H9 (cell line): ENCODE measurements around the gene GUCY2D. TPM values are rescaled to one million over a fixed set of nuclear protein-coding genes. Genes with fewer than 3 reads are reported as not detected.

Source experiments
- DNase-seq: peaks from one replicate; pipeline ENCODE4 v3.0.0-alpha.2; 2017
- H2AFZ ChIP-seq: one replicate; pipeline ENCODE4 v1.6.1; 2013; ENCODE audit warnings: mild to moderate bottlenecking, low read length, control low read depth, moderate library complexity
- H2AK5ac ChIP-seq: 2 replicates; pipeline ENCODE4 v1.6.1; 2013; ENCODE audit warnings: low read length, control low read depth, mixed read lengths; ENCODE audit not compliant: insufficient read length
- H2BK120ac ChIP-seq: one replicate; pipeline ENCODE4 v1.6.1; 2013; ENCODE audit warnings: low read depth, mild to moderate bottlenecking, low read length, control low read depth, inconsistent platforms; ENCODE audit not compliant: poor library complexity, severe bottlenecking
- H2BK12ac ChIP-seq: 2 replicates; pipeline ENCODE4 v1.6.1; 2013; ENCODE audit warnings: low read length, control low read depth, mixed read lengths, low read depth; ENCODE audit not compliant: insufficient read length
- H2BK15ac ChIP-seq: 2 replicates; pipeline ENCODE4 v1.6.1; 2013; ENCODE audit warnings: low read depth, low read length, control low read depth
- H2BK20ac ChIP-seq: one replicate; pipeline ENCODE4 v1.6.1; 2013; ENCODE audit warnings: low read depth, mild to moderate bottlenecking, low read length, control low read depth, inconsistent platforms; ENCODE audit not compliant: poor library complexity, severe bottlenecking
- H2BK5ac ChIP-seq: 2 replicates; pipeline ENCODE4 v1.6.1; 2013; ENCODE audit warnings: low read length, control low read depth, mixed read lengths; ENCODE audit not compliant: insufficient read length
- H3K14ac ChIP-seq: 2 replicates; pipeline ENCODE4 v1.6.1; 2013; ENCODE audit warnings: low read length, control low read depth; ENCODE audit not compliant: insufficient read depth
- H3K18ac ChIP-seq: 2 replicates; pipeline ENCODE4 v1.6.1; 2013; ENCODE audit warnings: low read depth, mild to moderate bottlenecking, mixed read lengths, low read length, control low read depth; ENCODE audit not compliant: insufficient read length
- H3K23ac ChIP-seq: 2 replicates; pipeline ENCODE4 v1.6.1; 2013; ENCODE audit warnings: low read length, control low read depth, mixed read lengths, low read depth; ENCODE audit not compliant: insufficient read length
- H3K23me2 ChIP-seq: 2 replicates; pipeline ENCODE4 v1.6.1; 2013; ENCODE audit warnings: low read depth, mild to moderate bottlenecking, mixed read lengths, low read length, control low read depth; ENCODE audit not compliant: insufficient read length, poor library complexity, severe bottlenecking
- H3K27ac ChIP-seq: 2 replicates; pipeline ENCODE4 v1.5.1; 2013; ENCODE audit warnings: low read length, control low read depth, mixed read lengths, low read depth; ENCODE audit not compliant: insufficient read length
- H3K27me3 ChIP-seq: 2 replicates; pipeline ENCODE4 v1.6.1; 2013; ENCODE audit warnings: low read length, control low read depth, inconsistent platforms; ENCODE audit not compliant: insufficient read depth
- H3K4ac ChIP-seq: 2 replicates; pipeline ENCODE4 v1.6.1; 2013; ENCODE audit warnings: low read depth, mild to moderate bottlenecking, control low read depth, inconsistent platforms, low read length, moderate library complexity
- H3K4me1 ChIP-seq: 2 replicates; pipeline ENCODE4 v1.6.1; 2013; ENCODE audit warnings: low read length, control low read depth, inconsistent platforms; ENCODE audit not compliant: insufficient read depth
- H3K4me2 ChIP-seq: 2 replicates; pipeline ENCODE4 v1.6.1; 2013; ENCODE audit warnings: low read length, control low read depth, mixed read lengths; ENCODE audit not compliant: insufficient read length, insufficient read depth
- H3K56ac ChIP-seq: 2 replicates; pipeline ENCODE4 v1.6.1; 2013; ENCODE audit warnings: low read depth, mild to moderate bottlenecking, mixed read lengths, low read length, control low read depth; ENCODE audit not compliant: insufficient read length
- H3K79me1 ChIP-seq: 2 replicates; pipeline ENCODE4 v1.6.1; 2013; ENCODE audit warnings: low read depth, mild to moderate bottlenecking, moderate library complexity, low read length, control low read depth, inconsistent platforms; ENCODE audit not compliant: insufficient read depth, poor library complexity, severe bottlenecking
- H3K79me2 ChIP-seq: 2 replicates; pipeline ENCODE4 v1.6.1; 2013; ENCODE audit warnings: low read length, control low read depth, inconsistent platforms; ENCODE audit not compliant: insufficient read depth
- H3K9ac ChIP-seq: 2 replicates; pipeline ENCODE4 v1.6.1; 2013; ENCODE audit warnings: low read length, control low read depth, mixed read lengths; ENCODE audit not compliant: insufficient read length; ENCODE audit errors: extremely low read depth
- H3K9me3 ChIP-seq: one replicate; pipeline ENCODE4 v1.6.1; 2013; ENCODE audit warnings: low read depth, low read length, inconsistent platforms; ENCODE audit not compliant: control insufficient read depth
- H3T11ph ChIP-seq: one replicate; pipeline ENCODE4 v1.6.1; 2013; ENCODE audit warnings: mild to moderate bottlenecking, low read length, control low read depth, inconsistent platforms
- H4K20me1 ChIP-seq: one replicate; pipeline ENCODE4 v1.6.1; 2013; ENCODE audit not compliant: control insufficient read depth, insufficient read length, insufficient read depth
- H4K5ac ChIP-seq: 2 replicates; pipeline ENCODE4 v1.6.1; 2013; ENCODE audit warnings: low read depth, mild to moderate bottlenecking, mixed read lengths, low read length, control low read depth; ENCODE audit not compliant: insufficient read length
- H4K8ac ChIP-seq: replicated peaks from 2 replicates; pipeline ENCODE4 v1.6.1; 2013; ENCODE audit warnings: low read length, control low read depth, mixed read lengths, low read depth; ENCODE audit not compliant: insufficient read length
- H4K91ac ChIP-seq: 2 replicates; pipeline ENCODE4 v1.6.1; 2013; ENCODE audit warnings: low read depth, mild to moderate bottlenecking, moderate library complexity, mixed read lengths, low read length, control low read depth; ENCODE audit not compliant: insufficient read length
- H3K27ac Mint-ChIP-seq, 3 experiments: 2 replicates in 2 of 3; 3 replicates in 1 of 3; pipeline ENCODE4 v1.8.0; 2020 to 2021; ENCODE audit warnings: mixed read lengths in 3 of 3, mild to moderate bottlenecking in 1 of 3, moderate library complexity in 1 of 3
- H3K27me3 Mint-ChIP-seq: 2 replicates; pipeline ENCODE4 v1.8.0; 2021; ENCODE audit warnings: low read depth, mild to moderate bottlenecking, moderate library complexity, mixed read lengths
- H3K36me3 Mint-ChIP-seq, 3 experiments: 2 replicates in 2 of 3; 3 replicates in 1 of 3; pipeline ENCODE4 v1.8.0; 2020 to 2021; ENCODE audit warnings: low read depth in 3 of 3, mixed read lengths in 3 of 3; ENCODE audit not compliant: insufficient read depth in 1 of 3
- H3K4me1 Mint-ChIP-seq, 2 experiments: 2 replicates each; pipeline ENCODE4 v1.8.0; 2020; ENCODE audit warnings: mixed read lengths in 2 of 2
- H3K4me3 Mint-ChIP-seq, 2 experiments: 2 replicates in 1 of 2; 3 replicates in 1 of 2; pipeline ENCODE4 v1.8.0; 2020 to 2021; ENCODE audit warnings: mild to moderate bottlenecking in 2 of 2, mixed read lengths in 2 of 2, moderate library complexity in 1 of 2
- H3K9me3 Mint-ChIP-seq, 2 experiments: 2 replicates in 1 of 2; 3 replicates in 1 of 2; pipeline ENCODE4 v1.8.0; 2020; ENCODE audit warnings: mild to moderate bottlenecking in 2 of 2, mixed read lengths in 2 of 2, moderate library complexity in 1 of 2
- WGBS: extraction: QIAGEN DNeasy Blood & Tissue Kit; methylation state at CpG from one replicate; pipeline ENCODE4 v1.1.7; 2013; ENCODE audit warnings: missing lambda C conversion rate, low lambda C conversion rate, mixed read lengths; ENCODE audit not compliant: insufficient read length; ENCODE audit errors: extremely low coverage; 5-methylcytosine and 5-hydroxymethylcytosine counted together
- total RNA-seq: library from RNA; stranded (reverse); gene quantifications from 2 replicates; pipeline ENCODE4 v1.2.1, GENCODE V29; 2021
- TF ChIP-seq, protein P1 (sequence below): fragments of 200-600 bp; sonication (generic); conservative IDR thresholded peaks from 3 replicates; pipeline ENCODE4 v1.8.0; 2021; ENCODE audit warnings: antibody characterized with exemption, mild to moderate bottlenecking

Gene GUCY2D
- total RNA-seq, 1 experiment from 2014 or later = 0.15 TPM

DNA sequence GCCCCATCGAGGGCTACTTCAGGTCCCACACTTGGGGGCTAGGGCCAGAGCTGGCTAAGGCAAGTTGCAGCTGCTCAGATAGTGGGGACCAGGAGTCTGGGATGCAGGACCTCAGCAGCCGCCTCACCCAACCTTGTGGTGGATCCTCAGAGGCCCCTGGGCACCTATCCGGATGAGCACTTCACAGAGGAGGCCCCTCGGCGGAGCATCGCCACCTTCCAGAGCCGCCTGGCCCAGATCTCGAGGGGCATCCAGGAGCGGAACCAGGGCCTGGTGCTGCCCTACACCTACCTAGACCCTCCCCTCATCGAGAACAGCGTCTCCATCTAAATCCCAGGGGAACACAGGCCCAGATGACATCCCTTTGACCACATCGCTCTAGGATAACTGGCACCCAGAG lies 45.8 kb downstream of the GUCY2D start:
- no peaks in the 10 kb centered on the region for H3K79me2 ChIP-seq

More for the DNA sequence above, 45.8 kb downstream of the GUCY2D start:
- H4K91ac ChIP-seq = no peak overlapping the region
- no peak for DNase-seq
- H4K5ac ChIP-seq = no peak overlapping the region
- no peak overlapping the region for H3K4me2 ChIP-seq
- H3K27ac ChIP-seq = no peak overlapping the region
- H3K4me1 ChIP-seq = no peaks in the 10 kb centered on the region
- no peak overlapping the region for H2BK15ac ChIP-seq
- no peak overlapping the region for H2BK5ac ChIP-seq
- no peaks in the 10 kb centered on the region for H4K20me1 ChIP-seq
- no peak overlapping the region; a peak in 2 of 7 replicates for H3K27ac Mint-ChIP-seq
- no peak overlapping the region for H3T11ph ChIP-seq
- no peak overlapping the region for H2AFZ ChIP-seq
- no peaks in the 10 kb centered on the region for H3K79me1 ChIP-seq
- no peak overlapping the region for H3K4ac ChIP-seq
- no peak overlapping the region for H3K9ac ChIP-seq
- H3K23me2 ChIP-seq = no peaks in the 10 kb centered on the region
- H2BK12ac ChIP-seq = no peak overlapping the region
- WGBS = no CpG with 5 or more reads among the region's 12 CpGs
- no peaks in the 10 kb centered on the region for H3K9me3 ChIP-seq
- peaks cover 0 to 5% of the 10 kb centered on the region in 2 experiments; a peak in 3 of 4 replicates for H3K4me1 Mint-ChIP-seq
- no peak overlapping the region for H3K56ac ChIP-seq
- H3K27me3 ChIP-seq = no peaks in the 10 kb centered on the region
- H2AK5ac ChIP-seq = no peak overlapping the region
- H3K4me3 Mint-ChIP-seq = no peak overlapping the region
- H2BK20ac ChIP-seq = no peak overlapping the region
- TF ChIP-seq, protein P1, sequence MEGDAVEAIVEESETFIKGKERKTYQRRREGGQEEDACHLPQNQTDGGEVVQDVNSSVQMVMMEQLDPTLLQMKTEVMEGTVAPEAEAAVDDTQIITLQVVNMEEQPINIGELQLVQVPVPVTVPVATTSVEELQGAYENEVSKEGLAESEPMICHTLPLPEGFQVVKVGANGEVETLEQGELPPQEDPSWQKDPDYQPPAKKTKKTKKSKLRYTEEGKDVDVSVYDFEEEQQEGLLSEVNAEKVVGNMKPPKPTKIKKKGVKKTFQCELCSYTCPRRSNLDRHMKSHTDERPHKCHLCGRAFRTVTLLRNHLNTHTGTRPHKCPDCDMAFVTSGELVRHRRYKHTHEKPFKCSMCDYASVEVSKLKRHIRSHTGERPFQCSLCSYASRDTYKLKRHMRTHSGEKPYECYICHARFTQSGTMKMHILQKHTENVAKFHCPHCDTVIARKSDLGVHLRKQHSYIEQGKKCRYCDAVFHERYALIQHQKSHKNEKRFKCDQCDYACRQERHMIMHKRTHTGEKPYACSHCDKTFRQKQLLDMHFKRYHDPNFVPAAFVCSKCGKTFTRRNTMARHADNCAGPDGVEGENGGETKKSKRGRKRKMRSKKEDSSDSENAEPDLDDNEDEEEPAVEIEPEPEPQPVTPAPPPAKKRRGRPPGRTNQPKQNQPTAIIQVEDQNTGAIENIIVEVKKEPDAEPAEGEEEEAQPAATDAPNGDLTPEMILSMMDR = no peak
- no peaks in the 10 kb centered on the region for H3K36me3 Mint-ChIP-seq
- H3K14ac ChIP-seq = no peak overlapping the region
- H3K23ac ChIP-seq = no peak overlapping the region
- no peak overlapping the region for H3K18ac ChIP-seq
- H3K27me3 Mint-ChIP-seq = peaks cover 39% of the 10 kb centered on the region
- no peak overlapping the region for H4K8ac ChIP-seq
- H3K9me3 Mint-ChIP-seq = no peaks in the 10 kb centered on the region; a peak in 1 of 5 replicates
- no peak overlapping the region for H2BK120ac ChIP-seq
